Right atrium auricular region (tissue), 2 donors: ENCODE results near the gene KIF16B. TPM values are rescaled to one million over a fixed set of nuclear protein-coding genes. Genes with fewer than 3 reads are reported as not detected.

Experiments used
- DNase-seq: peaks from one replicate; pipeline ENCODE4 v3.0.0-alpha.2; 2019; ENCODE audit warnings: low spot score
- H3K27ac ChIP-seq, 2 donors: fragments of 200-600 bp; sonication (generic); 1 replicate in 1 of 2; 2 replicates in 1 of 2; pipeline ENCODE4 v1.5.1; 2016 to 2019
- H3K27me3 ChIP-seq, 2 donors: fragments of 200-600 bp; sonication (generic); one replicate each; pipeline versions ENCODE4 v1.5.1 to v1.6.0; 2017 to 2019
- H3K36me3 ChIP-seq: fragments of 200-600 bp; sonication (generic); one replicate; pipeline ENCODE4 v1.5.1; 2016
- H3K4me1 ChIP-seq, 2 donors: fragments of 200-600 bp; sonication (generic); one replicate each; pipeline versions ENCODE4 v1.5.1 to v1.6.0; 2017 to 2019
- H3K4me3 ChIP-seq, 2 donors: fragments of 200-600 bp; sonication (generic); 1 replicate in 1 of 2; 2 replicates in 1 of 2; pipeline ENCODE4 v1.5.1; 2017 to 2019; ENCODE audit warnings: mild to moderate bottlenecking in 1 of 2, moderate library complexity in 1 of 2
- H3K9me3 ChIP-seq, 2 donors: fragments of 200-600 bp; sonication (generic); one replicate each; pipeline ENCODE4 v1.5.1; 2019
- total RNA-seq, 2 donors: library from RNA; depleted of rRNA; stranded (reverse); fragments of >200 nt; gene quantifications; one replicate each; pipeline ENCODE4 v1.1.0, GENCODE V29; 2016
- TF ChIP-seq, protein P1 (sequence below), 2 donors: fragments of 200-600 bp; sonication (generic); IDR thresholded peaks; one replicate each; pipeline ENCODE4 v1.5.1; 2019; ENCODE audit warnings: antibody characterized with exemption in 2 of 2

Gene KIF16B
- total RNA-seq, 2 donors from 2014 or later = 11.2 to 23.0 TPM

DNA sequence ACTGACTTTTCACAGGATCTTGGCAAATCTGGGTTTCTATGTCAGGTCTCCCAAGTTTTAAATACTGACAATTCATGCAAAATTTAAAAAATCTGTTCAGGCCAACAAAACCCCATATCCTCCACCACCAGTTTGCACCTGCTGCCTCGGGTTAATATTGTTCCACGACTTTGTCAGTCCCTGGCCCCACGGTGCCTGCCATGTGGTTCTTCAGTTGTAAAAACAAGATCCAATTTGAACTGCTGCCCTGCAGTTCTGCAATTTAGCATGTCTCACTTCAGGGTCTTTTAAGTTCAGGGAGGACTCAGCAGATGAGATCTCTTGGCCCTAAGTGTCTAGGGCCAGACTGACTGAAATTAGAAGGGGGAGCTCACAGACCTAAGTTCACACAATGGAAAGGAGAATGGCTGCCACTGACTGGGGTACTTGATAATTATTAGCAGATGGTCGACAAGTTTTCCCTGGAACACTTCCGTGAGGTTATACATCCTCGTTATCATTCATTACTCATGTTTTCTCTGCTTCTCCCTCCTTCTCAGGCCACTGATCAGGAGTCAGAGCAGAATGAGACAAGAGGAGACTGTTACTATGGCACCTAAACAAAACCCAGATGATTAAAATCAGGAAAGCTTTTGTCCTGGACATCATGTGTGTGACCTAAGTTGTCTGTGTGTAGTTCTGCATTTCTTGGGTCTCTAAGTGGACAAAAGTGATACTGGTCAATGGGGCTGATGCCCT is 223.6 kb downstream of the KIF16B start:
- DNase-seq = no peak
- H3K9me3 ChIP-seq = no peaks in the 10 kb centered on the region
- H3K27me3 ChIP-seq = no peaks in the 10 kb centered on the region
- TF ChIP-seq, protein P1, sequence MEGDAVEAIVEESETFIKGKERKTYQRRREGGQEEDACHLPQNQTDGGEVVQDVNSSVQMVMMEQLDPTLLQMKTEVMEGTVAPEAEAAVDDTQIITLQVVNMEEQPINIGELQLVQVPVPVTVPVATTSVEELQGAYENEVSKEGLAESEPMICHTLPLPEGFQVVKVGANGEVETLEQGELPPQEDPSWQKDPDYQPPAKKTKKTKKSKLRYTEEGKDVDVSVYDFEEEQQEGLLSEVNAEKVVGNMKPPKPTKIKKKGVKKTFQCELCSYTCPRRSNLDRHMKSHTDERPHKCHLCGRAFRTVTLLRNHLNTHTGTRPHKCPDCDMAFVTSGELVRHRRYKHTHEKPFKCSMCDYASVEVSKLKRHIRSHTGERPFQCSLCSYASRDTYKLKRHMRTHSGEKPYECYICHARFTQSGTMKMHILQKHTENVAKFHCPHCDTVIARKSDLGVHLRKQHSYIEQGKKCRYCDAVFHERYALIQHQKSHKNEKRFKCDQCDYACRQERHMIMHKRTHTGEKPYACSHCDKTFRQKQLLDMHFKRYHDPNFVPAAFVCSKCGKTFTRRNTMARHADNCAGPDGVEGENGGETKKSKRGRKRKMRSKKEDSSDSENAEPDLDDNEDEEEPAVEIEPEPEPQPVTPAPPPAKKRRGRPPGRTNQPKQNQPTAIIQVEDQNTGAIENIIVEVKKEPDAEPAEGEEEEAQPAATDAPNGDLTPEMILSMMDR (IDR thresholded peaks at IDR 0.05) = no peak
- H3K36me3 ChIP-seq = no peaks in the 10 kb centered on the region
- H3K4me3 ChIP-seq = no peak overlapping the region
- no peak overlapping the region for H3K27ac ChIP-seq
- H3K4me1 ChIP-seq = no peaks in the 10 kb centered on the region

- no peaks in the 10 kb centered on the region for H3K4me1 ChIP-seq
- no peaks in the 10 kb centered on the region for H3K36me3 ChIP-seq
- H3K9me3 ChIP-seq = no peaks in the 10 kb centered on the region
- no peak overlapping the region for H3K4me3 ChIP-seq
- H3K27me3 ChIP-seq = no peaks in the 10 kb centered on the region
- DNase-seq = no peak
- TF ChIP-seq, protein P1 (IDR thresholded peaks at IDR 0.05) = no peak
- H3K27ac ChIP-seq = no peak overlapping the region
These were observed 226.3 kb downstream of the KIF16B start for GRCh38 chr20:16346956-16347355.

DNA sequence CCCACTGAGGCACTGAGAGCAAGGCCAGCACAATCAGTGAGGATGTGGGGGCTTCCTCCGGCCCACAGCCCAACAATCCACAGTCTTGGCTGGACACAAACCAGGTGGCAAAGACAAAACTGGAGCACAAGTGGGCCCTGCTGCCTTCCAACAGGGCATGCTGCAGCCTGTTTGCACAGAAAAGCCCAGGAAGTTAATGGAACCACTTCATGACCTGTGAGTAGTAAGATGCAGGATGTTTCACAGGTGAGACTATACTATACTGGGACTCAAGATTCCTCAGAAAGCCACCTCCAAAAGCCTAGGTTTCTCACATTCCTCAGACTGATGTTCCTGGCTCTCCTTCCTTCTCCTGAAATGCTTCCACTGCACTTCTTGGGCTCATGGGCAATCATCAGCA is 235.5 kb downstream of the KIF16B start:
- H3K27me3 ChIP-seq = no peaks in the 10 kb centered on the region
- H3K4me3 ChIP-seq = no peak overlapping the region
- H3K27ac ChIP-seq = no peak overlapping the region
- H3K4me1 ChIP-seq = no peaks in the 10 kb centered on the region
- H3K36me3 ChIP-seq = peaks cover 20% of the 10 kb centered on the region
- no peak for DNase-seq
- TF ChIP-seq, protein P1 (IDR thresholded peaks at IDR 0.05) = no peak
- H3K9me3 ChIP-seq = peaks cover 0 to 20% of the 10 kb centered on the region in 2 donors

DNA sequence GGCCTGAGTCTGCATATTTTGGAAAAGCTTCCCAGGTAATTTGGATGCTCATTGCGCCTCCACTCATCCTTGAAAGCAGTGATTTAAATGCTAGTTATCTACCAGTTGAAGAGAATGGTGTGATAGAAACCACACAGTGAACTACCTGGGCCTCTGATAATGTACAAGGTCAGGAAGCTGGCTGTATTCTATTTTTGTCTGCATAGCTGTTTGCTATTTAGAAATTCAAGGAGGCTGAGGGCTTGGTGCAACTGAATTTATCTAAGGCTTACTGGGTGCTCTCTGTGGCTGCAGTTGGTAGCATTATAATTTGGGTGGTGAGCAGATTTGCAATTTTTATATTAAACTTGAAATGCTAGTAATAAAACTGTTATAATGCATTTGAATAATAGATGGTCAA is 245.6 kb downstream of the KIF16B start:
- Histone ChIP-seq H3K9me3 (peaks cover 0 to 3% of the 10 kb centered on the region in 2 donors), H3K27ac (no peak overlapping the region), H3K4me3 (no peak overlapping the region), H3K4me1 (no peaks in the 10 kb centered on the region), H3K27me3 (no peaks in the 10 kb centered on the region), H3K36me3 (peaks cover 9% of the 10 kb centered on the region)
- DNase-seq = no peak
- TF ChIP-seq, protein P1 (IDR thresholded peaks at IDR 0.05) = no peak

DNA sequence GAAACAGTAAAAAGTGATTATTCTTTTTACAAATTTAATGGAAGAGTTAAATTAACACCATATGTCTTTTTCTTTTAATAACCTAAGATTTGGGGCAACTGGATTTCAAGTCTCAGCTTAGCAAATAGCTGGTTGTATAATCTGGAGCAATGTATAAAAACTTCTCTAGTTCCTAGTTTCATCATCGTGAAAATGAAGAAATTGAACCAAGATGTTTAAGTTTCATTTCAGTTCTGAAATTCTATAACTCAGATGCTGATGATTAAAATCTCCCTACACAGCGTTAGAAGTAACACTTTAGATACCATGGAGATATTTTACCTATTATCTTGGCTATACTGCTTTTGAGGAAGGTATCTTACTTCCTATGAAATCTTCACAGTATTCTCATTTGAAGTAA is 252.0 kb downstream of the KIF16B start:
- Histone ChIP-seq H3K27ac (no peak overlapping the region), H3K4me3 (no peak overlapping the region), H3K4me1 (no peaks in the 10 kb centered on the region), H3K36me3 (no peaks in the 10 kb centered on the region), H3K27me3 (no peaks in the 10 kb centered on the region), H3K9me3 (peaks cover 0 to 3% of the 10 kb centered on the region in 2 donors)
- DNase-seq = no peak
- TF ChIP-seq, protein P1 (IDR thresholded peaks at IDR 0.05) = no peak
